Measurements from ENCODE around the gene OXTR.

DNA sequence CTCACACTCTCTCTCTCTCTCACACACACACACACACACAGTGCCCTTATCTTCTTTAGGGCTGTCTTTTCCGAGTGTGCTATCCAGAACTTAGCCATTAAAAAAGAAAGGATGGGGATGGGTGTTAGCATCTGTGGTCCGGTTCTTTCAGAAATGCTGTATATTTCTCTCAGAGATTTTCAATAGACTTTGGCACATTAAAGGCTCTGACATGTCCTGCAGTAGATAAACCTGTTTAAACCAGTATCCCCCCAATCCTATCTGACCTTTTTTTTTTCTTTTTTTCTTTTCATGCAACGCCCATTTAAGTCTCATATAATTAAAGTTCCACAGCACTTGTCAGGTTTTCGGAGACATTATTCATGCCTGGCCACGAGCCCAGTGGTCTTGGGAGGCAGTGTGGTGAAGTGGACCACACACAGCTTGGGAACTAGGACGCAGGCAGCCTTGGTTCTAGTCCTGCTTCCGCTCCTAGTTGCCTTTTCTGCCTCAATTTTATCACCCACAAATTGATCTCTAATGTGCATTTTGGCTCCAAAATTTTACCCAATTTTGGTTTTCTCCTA lies 22.6 kb downstream of the OXTR start:
- TF ChIP-seq, protein P1, sequence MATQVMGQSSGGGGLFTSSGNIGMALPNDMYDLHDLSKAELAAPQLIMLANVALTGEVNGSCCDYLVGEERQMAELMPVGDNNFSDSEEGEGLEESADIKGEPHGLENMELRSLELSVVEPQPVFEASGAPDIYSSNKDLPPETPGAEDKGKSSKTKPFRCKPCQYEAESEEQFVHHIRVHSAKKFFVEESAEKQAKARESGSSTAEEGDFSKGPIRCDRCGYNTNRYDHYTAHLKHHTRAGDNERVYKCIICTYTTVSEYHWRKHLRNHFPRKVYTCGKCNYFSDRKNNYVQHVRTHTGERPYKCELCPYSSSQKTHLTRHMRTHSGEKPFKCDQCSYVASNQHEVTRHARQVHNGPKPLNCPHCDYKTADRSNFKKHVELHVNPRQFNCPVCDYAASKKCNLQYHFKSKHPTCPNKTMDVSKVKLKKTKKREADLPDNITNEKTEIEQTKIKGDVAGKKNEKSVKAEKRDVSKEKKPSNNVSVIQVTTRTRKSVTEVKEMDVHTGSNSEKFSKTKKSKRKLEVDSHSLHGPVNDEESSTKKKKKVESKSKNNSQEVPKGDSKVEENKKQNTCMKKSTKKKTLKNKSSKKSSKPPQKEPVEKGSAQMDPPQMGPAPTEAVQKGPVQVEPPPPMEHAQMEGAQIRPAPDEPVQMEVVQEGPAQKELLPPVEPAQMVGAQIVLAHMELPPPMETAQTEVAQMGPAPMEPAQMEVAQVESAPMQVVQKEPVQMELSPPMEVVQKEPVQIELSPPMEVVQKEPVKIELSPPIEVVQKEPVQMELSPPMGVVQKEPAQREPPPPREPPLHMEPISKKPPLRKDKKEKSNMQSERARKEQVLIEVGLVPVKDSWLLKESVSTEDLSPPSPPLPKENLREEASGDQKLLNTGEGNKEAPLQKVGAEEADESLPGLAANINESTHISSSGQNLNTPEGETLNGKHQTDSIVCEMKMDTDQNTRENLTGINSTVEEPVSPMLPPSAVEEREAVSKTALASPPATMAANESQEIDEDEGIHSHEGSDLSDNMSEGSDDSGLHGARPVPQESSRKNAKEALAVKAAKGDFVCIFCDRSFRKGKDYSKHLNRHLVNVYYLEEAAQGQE (IDR thresholded peaks at IDR 0.05; ENCODE audit: insufficient read depth in 1 of 2, low read depth in 2 of 2, low read length in 2 of 2) = no peak
- TF ChIP-seq TAF1 (IDR thresholded peaks at IDR 0.05; ENCODE audit: borderline replicate concordance, insufficient read depth, low read length) = no peak
- TF ChIP-seq POLR2AphosphoS5 (IDR thresholded peaks at IDR 0.05; ENCODE audit: low read depth, low read length) = no peak
